ENCODE data around the gene SV2A.

DNA sequence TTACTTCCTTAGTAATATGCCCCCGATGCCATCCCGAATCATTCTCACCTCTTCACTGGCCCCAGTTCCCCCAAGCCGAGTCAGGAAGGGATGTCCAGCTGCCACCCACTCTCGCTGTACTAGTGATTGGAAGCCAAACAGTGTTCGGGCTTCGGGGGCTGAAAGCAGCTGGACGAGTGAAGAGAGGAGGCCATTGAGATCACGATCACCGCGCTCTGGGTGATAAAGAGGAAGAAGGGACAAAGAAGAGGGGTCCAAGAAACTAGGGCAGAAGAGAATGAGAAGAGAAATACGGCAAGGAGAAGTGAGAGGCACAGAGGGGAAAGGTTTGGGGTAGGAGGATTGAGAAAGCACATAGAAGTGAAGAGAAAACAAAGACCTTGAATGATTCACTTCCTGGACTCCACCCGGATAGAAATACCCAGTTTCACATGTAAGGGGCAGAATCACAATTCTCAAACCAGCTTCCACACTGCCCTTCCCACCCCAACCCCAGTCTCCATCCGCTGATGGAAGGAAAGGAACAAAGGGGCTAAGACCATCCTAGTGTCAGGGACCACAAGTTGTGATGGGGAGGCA is 13.7 kb upstream of the SV2A start:
- TF ChIP-seq, protein P1, sequence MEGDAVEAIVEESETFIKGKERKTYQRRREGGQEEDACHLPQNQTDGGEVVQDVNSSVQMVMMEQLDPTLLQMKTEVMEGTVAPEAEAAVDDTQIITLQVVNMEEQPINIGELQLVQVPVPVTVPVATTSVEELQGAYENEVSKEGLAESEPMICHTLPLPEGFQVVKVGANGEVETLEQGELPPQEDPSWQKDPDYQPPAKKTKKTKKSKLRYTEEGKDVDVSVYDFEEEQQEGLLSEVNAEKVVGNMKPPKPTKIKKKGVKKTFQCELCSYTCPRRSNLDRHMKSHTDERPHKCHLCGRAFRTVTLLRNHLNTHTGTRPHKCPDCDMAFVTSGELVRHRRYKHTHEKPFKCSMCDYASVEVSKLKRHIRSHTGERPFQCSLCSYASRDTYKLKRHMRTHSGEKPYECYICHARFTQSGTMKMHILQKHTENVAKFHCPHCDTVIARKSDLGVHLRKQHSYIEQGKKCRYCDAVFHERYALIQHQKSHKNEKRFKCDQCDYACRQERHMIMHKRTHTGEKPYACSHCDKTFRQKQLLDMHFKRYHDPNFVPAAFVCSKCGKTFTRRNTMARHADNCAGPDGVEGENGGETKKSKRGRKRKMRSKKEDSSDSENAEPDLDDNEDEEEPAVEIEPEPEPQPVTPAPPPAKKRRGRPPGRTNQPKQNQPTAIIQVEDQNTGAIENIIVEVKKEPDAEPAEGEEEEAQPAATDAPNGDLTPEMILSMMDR (IDR thresholded peaks at IDR 0.05), result no peak
- TF ChIP-seq TCF7L2 (IDR thresholded peaks at IDR 0.05; ENCODE audit: low read depth, low read length), result no peak
- TF ChIP-seq POLR2AphosphoS5 (IDR thresholded peaks at IDR 0.05; ENCODE audit: low read depth, low read length), result no peak

Data from Panc1 (cell line).